ENCODE measurements around the gene FEZF1.
"Not testable (repeated sequence)": the region's sequence is repeated elsewhere in the genome, so short reads cannot be mapped to it uniquely, and the experiment has no call there.

Gene FEZF1

DNA sequence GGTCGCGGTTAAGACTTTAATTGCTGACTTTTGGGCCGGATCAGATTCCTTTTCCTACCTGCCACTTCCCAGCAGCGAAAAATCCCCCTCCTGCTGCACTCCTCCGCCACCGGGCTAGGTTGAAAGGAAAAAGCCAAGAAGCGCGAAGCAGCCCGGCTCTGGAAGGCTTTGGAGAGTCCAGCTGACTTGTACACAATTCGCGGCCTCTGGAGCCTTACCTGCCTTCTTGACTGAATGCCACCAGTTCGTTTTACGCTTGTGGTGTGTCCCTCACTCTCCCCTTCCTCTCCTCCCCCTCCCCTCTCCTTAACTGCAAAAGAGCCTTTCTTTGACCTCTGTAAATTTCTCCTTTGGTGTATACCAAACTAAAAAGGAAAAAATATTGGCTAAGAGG lies 2.7 kb upstream of the FEZF1 start:
- no peak for DNase-seq (ENCODE audit: low read depth)

- no peak for DNase-seq (ENCODE audit: low read depth)
Observed at GRCh38 chr7:122306320-122307227, 2.0 kb upstream of the FEZF1 start.

GRCh38 chr7:122305475-122306319 lies 1.1 kb upstream of the FEZF1 start:
- no peak for DNase-seq (ENCODE audit: low read depth)

GRCh38 chr7:122304996-122305421 lies 459 bp upstream of the FEZF1 start:
- DNase-seq (ENCODE audit: low read depth) = no peak

DNA sequence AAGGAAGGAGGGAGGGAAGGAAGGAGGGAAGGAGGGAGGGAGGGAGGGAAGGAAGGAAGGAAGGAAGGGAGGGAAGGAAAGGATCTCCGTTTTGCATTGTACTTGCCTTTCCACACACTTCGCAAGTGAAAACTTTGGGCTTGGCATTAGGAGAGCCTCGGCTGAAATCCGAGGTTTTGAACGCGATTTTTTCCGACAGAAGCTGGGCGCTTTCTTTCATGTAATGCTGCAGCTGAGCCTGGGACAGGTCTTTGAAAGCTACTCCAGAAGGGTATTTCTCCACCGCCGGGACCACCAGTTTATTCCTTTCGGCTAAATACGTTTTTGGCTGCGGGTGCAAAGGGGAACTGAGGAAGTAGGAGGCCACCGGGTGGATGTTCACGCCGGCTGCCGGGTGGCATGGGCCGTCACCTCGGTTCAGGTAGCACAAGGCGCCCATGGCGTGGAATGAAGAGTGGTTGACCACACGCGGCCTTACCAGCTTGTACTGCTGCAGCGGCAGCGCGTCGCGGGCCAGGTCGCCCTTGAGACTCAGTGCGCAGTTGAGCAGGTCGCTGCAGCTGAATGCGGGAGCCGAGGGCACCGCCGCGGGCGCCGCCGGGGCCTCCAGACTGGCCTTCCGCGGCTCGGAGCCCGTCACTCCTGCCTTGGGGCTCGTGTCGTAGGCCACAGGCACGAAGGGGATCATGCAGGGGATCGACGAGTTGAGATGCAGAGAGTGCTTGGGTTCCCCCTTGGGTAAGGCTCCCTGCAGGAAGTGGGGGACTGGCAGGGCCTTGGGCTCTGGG lies 825 bp downstream of the FEZF1 start:
- DNase-seq (ENCODE audit: low read depth) = no peak

DNA sequence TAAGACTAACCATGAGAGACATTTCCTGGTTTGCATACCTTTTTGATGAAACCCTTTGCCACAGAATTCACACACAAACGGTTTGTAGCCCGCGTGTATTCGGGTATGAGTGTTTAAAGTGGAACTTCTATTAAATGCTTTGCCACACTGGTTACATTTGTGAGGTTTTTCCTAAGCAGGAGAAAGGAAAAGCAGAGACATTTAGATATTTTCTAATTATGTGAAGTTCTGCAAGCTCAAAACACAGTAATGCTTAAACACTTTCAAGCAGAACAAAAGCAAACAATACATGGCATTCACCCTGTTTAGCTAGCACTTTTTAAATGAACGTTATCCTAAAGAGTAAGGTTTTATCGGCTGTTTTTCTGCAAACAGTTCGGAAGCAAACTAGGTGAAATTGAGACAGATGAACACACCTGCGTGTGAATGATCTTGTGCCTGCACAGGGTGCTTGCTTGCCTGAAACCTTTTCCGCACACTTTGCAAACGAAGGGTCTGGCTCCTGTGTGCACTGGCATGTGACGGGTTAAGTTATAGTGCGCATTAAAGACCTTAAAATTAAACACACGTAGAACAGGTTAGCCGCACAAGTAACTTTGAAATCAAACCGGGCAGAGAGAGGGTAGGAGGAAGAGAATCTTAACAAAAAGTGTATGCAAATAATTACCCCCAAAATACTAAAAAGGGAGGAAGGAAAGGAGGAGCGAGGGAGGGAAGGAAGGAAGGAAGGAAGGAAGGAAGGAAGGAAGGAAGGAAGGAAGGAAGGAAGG lies 1.6 kb downstream of the FEZF1 start:
- DNase-seq (ENCODE audit: low read depth) = no peak

GRCh38 chr7:122301858-122302760 lies 2.4 kb downstream of the FEZF1 start:
- no peak for DNase-seq (ENCODE audit: low read depth)

GRCh38 chr7:122300956-122301833 lies 3.4 kb downstream of the FEZF1 start:
- DNase-seq (ENCODE audit: low read depth) = no peak

DNA sequence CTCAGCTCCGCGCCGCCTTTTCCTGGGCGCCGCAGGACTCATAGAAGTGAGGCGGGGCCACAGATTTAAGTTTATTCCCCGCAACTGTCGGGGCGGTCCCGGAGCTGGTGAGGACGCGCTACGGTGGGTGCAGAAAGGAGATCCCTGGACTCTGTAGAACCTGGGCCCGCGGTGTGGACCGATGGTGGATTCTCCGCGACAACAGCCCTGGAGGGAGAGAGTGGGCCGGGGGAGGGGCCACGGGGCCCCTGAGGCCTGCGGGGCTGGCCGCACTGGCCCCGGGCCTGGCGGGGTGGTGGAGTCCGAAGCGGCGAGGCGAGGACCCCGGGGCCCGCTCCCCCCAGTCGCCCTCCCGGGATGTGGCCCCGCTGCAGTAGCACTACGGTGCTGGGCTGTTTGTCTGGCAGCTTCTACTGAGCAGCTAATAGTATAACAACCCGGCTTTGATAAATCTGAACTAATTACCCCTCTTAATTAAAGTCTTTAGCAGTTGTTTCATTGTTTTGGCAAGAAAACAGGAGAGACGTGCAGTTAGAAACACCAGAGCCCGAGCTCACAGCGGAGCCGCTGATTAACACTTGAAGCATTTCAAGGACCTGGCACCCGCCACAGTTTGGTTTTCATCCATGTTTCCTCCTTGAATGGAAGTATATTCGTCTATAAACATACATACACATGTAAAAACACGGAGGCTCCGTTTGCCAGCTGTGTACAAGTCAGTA lies 4.2 kb downstream of the FEZF1 start:
- DNase-seq (ENCODE audit: low read depth) = no peak

DNA sequence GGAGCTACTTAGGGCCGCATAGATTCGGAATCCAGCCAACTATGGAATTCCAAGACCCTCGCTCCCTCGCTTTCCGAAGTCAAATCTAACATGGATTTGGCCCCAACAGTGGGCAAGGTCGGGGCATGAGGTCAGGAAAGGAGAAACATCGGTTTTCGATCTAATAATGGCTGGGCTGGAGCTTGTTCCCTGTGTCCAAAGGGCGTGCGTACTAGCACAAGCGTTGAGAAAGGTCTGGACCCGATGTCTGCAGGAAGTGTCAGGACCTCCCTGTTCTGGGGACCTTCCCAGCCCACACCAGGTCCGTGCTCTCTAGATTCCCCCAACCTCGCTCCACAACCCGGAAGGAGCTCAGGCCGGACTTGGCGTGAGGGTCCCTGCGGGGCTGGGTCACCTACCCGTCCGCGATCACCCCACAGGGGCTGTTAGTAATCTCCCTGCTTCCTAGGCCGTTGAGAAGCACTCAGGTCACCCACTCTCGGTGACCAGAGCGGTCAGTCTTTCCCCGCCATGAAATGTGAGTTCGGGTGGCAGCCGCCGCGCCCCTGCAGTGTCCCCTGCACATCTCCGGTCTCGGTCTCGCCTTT lies 4.8 kb downstream of the FEZF1 start:
- no peak for DNase-seq (ENCODE audit: low read depth)

GRCh38 chr7:122298618-122299017 lies 5.9 kb downstream of the FEZF1 start:
- no peak for DNase-seq (ENCODE audit: low read depth)

- no peak for DNase-seq (ENCODE audit: low read depth)
Observed at GRCh38 chr7:122298131-122298530, 6.4 kb downstream of the FEZF1 start.

- no peak for DNase-seq (ENCODE audit: low read depth)
Observed at GRCh38 chr7:122291189-122291588, 13.4 kb downstream of the FEZF1 start.

DNA sequence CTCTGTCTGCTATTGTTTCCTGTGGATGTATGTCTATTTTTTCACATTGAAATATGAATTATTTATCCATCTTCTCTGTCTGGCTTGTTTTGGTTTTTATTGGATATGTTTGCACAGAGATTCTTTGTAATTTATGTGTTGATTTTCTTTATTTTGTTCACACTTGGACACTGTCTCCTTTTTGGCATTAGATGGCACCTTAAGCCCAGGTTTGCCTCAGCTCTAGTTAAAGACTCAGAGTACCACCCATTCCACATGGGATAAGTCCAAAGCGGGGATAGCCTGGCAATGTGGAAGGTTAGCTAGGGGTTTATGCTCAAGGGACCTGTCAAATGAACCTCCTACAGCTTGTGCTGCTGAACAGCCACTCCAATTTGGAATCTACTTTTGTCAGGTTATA lies 14.1 kb downstream of the FEZF1 start:
- DNase-seq (ENCODE audit: low read depth) = no peak

DNA sequence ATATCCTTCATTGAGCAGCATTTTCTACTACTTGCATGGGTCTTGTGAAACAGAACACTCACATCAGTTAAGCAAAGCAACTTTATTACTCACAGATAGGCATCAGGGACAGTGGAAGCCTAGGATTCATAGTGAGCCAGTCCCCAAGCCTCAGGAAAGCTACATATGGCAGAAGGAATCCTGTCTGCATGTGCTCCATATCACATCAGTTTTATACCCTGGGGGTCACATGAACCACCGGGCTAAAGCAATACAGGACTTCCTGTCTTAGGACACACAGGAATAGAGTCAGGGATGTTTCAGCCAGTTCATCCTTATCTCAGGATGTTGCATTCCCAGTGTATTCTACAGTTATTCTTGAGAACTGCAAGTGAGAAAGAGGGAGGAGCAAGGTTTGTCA lies 15.1 kb downstream of the FEZF1 start:
- no peak for DNase-seq (ENCODE audit: low read depth)

DNA sequence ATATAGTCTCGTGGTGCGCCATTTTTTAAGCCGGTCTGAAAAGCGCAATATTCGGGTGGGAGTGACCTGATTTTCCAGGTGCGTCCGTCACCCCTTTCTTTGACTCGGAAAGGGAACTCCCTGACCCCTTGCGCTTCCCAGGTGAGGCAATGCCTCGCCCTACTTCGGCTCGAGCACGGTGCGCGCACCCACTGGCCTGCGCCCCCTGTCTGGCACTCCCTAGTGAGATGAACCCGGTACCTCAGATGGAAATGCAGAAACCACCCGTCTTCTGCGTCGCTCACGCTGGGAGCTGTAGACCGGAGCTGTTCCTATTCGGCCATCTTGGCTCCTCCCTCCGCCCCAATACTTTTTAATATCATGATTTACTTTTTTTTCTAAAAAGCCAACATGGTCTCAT lies 19.9 kb downstream of the FEZF1 start:
- DNase-seq (ENCODE audit: low read depth) = not testable (repeated sequence)

DNA sequence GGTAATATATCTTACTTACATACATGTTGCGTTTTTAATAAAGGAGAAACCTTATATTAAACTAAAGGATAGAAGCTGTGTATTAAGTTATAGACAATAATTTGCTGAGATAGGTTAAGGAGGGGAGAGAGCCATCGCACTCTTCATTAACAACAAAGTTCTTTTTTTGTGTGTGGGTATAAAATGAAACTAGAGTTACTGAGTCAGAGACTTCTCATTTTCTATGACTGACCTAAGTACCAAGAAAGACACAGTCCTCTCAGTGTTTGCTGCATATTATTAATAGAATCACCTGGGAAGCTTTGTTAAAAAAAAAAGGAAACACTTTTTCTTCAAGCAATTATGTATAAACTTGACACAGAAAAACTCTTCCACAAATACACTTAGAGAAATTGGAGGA lies 31.4 kb downstream of the FEZF1 start:
- no peak for DNase-seq (ENCODE audit: low read depth)

DNA sequence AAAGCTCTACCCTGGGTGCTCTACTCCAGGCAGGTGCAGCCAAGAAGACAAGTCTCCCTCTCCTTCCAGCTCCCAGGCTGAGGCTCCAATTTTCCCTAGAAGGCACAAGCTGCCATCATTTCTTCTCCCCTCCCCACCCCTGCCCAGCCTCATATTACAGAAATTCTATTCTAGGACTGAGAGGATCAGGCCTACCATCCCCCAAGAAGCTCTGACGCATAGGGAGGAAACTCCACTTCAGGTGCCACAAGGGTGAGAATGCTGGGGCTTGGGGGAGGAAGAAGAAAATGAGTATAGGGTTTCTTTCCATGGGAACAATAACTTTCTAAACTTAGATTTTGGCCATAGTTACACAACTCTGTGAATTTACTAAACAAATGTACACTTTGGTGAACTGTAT lies 35.3 kb downstream of the FEZF1 start:
- no peak for DNase-seq (ENCODE audit: low read depth)

Measured in ELR (cell line).